ENCODE results near the gene FILIP1L.

Gene FILIP1L

DNA sequence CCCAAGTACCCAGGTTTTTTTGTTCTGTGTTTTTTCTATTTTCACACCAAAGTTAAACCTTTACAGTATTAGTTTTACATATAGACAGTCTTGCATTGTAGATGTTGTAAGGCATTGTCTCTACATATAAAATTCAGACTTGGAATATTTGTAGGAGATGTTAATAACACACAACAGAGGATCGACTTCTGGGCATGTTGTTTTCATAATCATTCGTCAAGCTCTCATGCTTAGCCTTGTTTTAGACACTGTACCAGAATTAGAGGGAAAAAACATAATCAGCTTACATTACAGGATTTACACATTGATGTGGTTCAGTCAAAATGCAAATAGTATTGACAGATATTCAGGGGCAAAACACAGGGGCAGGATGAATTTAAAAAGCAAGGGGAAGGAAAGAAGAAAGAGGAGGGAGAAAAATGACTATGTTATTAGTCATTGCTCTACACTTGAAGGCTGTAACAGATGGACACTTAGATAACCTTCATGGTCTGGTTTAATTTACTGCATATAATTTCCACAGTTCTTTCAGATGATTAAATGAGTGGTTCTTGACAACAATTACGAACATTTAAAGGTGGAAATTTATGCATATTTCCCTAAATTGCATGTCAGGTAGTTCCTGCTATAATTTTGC lies 289.2 kb downstream of the FILIP1L start:
- peaks cover 5% of the 10 kb centered on the region; the same call in 1 of the 2 replicates for H3K36me3 ChIP-seq (ENCODE audit: low read depth)
- H3K9me3 ChIP-seq (ENCODE audit: severe bottlenecking): no peaks in the 10 kb centered on the region
- TF ChIP-seq, protein P1, sequence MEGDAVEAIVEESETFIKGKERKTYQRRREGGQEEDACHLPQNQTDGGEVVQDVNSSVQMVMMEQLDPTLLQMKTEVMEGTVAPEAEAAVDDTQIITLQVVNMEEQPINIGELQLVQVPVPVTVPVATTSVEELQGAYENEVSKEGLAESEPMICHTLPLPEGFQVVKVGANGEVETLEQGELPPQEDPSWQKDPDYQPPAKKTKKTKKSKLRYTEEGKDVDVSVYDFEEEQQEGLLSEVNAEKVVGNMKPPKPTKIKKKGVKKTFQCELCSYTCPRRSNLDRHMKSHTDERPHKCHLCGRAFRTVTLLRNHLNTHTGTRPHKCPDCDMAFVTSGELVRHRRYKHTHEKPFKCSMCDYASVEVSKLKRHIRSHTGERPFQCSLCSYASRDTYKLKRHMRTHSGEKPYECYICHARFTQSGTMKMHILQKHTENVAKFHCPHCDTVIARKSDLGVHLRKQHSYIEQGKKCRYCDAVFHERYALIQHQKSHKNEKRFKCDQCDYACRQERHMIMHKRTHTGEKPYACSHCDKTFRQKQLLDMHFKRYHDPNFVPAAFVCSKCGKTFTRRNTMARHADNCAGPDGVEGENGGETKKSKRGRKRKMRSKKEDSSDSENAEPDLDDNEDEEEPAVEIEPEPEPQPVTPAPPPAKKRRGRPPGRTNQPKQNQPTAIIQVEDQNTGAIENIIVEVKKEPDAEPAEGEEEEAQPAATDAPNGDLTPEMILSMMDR (IDR thresholded peaks at IDR 0.05; ENCODE audit: poor library complexity, severe bottlenecking): no peak
- H3K4me1 ChIP-seq (ENCODE audit: insufficient read depth, poor library complexity, severe bottlenecking): peaks cover 9% of the 10 kb centered on the region
- DNase-seq (ENCODE audit: low spot score): no peak
- peak; percentile 76; the same call in 2 of the 3 replicates for ATAC-seq (ENCODE audit: low read depth)
- no peaks in the 10 kb centered on the region for H3K27me3 ChIP-seq (ENCODE audit: insufficient read depth, poor library complexity, severe bottlenecking)
- H3K27ac ChIP-seq (ENCODE audit: poor library complexity, severe bottlenecking): peak overlapping the region; percentile 2
- H3K4me3 ChIP-seq (ENCODE audit: severe bottlenecking): no peak overlapping the region

DNA sequence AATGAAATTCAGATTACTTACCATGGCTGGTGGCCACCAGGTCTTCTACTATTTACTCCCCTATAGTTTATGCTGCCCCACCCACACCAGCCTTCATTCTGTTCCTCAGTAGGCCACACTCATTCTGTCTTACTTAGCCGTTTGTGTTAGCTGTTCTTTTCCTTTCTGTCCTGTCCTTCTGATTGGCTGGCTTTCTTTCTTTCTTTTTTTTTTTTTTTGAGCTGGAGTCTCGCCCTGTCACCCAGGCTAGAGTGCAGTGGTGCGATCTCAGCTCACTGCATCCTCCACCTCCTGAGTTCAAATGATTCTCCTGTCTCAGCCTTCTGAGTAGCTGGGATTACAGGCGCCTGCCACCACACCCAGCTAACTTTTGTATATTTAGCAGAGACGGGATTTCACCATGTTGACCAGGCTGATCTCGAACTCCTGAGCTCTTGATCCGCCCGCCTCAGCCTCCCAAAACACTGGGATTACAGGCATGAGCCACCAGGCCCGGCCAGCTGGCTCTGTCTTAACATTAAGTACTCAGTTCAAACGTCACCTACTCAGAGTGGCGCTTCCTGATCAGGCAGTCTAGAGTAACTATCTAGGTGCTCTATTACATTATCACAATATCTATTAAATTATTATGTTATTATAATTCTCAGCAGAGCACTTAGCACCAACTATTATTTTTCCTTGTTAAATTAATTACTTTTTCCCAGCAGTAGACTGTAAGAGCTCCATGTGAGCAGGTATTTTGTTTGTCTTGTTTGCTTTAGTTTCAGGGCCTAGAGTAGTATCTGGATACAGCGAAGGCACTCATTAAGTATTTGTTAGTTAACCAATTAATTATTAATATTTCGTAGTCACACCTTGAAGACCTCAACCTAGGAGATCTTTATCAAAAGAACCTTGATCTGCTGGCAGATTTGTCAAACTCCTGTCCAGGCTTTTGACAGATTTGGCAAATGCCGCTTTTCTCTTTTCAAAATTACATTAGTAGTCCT lies 290.3 kb downstream of the FILIP1L start:
- Histone ChIP-seq H3K4me3 (ENCODE audit: severe bottlenecking) (no peak overlapping the region), H3K36me3 (ENCODE audit: low read depth) (peaks cover 5% of the 10 kb centered on the region; the same call in 1 of the 2 replicates), H3K27me3 (ENCODE audit: insufficient read depth, poor library complexity, severe bottlenecking) (no peaks in the 10 kb centered on the region), H3K4me1 (ENCODE audit: insufficient read depth, poor library complexity, severe bottlenecking) (peaks cover 10% of the 10 kb centered on the region), H3K9me3 (ENCODE audit: severe bottlenecking) (no peaks in the 10 kb centered on the region), H3K27ac (ENCODE audit: poor library complexity, severe bottlenecking) (no peak overlapping the region)
- DNase-seq (ENCODE audit: low spot score) (no peak), ATAC-seq (ENCODE audit: low read depth) (no peak)
- TF ChIP-seq, protein P1 (IDR thresholded peaks at IDR 0.05; ENCODE audit: poor library complexity, severe bottlenecking): no peak

DNA sequence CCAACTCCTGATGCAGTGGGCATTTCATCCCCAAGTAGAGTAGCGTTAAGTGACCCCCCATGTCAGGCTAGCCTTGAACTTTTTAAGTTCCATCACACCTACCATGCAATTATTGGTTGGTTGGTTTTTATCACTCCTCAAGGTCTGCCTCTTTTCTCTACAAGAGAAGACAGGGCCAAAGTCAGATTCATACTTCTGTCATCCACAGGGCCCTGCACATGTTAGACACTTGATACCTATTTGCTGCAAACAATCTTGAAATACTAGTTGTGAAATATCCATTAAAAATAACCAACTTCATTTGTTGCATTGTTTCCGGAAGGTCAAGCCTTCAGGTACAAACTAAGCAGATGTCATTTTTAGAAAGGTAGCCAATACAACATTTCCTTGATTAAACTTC lies 295.5 kb downstream of the FILIP1L start:
- no peak overlapping the region for H3K4me3 ChIP-seq (ENCODE audit: severe bottlenecking)
- TF ChIP-seq, protein P1 (IDR thresholded peaks at IDR 0.05; ENCODE audit: poor library complexity, severe bottlenecking): no peak
- no peaks in the 10 kb centered on the region for H3K9me3 ChIP-seq (ENCODE audit: severe bottlenecking)
- no peaks in the 10 kb centered on the region for H3K27me3 ChIP-seq (ENCODE audit: insufficient read depth, poor library complexity, severe bottlenecking)
- peaks cover 5% of the 10 kb centered on the region; the same call in 1 of the 2 replicates for H3K36me3 ChIP-seq (ENCODE audit: low read depth)
- peaks cover 6% of the 10 kb centered on the region for H3K4me1 ChIP-seq (ENCODE audit: insufficient read depth, poor library complexity, severe bottlenecking)
- no peak for DNase-seq (ENCODE audit: low spot score)
- ATAC-seq (ENCODE audit: low read depth): no peak
- H3K27ac ChIP-seq (ENCODE audit: poor library complexity, severe bottlenecking): no peak overlapping the region

DNA sequence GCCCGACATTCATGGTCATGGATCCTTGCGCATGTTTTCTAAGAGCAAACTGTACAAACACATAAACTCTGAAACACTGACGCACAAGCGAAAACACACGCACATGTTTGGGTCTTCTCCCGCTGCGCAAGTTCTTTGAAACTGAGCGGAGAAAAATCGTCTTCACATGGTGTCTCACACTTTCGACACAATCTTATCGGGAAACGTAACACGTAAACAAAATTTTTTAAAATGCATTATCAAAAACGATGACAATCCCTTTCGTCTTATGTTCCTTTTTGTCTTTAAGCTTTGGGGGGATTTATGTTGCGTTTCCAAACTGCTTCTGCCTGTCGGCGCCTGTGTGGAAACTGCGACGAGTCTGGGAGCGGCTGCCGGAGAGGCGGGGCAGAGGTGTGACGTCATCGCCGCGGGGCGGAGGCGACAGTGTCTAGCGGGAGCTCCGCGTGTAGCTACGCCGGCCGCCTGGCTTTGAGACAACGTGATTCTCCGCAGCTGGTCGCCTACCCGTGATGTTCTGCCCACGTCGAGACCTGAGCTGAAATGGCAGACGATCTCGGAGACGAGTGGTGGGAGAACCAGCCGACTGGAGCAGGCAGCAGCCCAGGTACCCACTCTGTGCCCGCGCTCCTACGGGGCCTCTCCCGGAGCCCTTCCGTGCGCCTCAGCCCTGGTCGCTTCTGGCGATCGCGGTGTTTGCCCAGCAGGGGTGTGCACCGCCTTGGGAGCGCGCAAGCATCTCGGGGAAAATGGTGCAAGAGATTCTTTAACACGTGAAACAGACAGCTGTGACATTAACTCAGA lies 296.7 kb downstream of the FILIP1L start, which contains the start of gene CMSS1:
TSS of gene CMSS1 (plus strand) at position 426 of the 804 bp plus-strand sequence.
- Histone ChIP-seq H3K4me1 (ENCODE audit: insufficient read depth, poor library complexity, severe bottlenecking) (peaks cover 6% of the 10 kb centered on the region), H3K27ac (ENCODE audit: poor library complexity, severe bottlenecking) (peak within 1 kb of the TSS; percentile 40), H3K4me3 (ENCODE audit: severe bottlenecking) (peak within 1 kb of the TSS; percentile 57), H3K36me3 (ENCODE audit: low read depth) (peaks cover 5% of the 10 kb centered on the region; the same call in 1 of the 2 replicates), H3K9me3 (ENCODE audit: severe bottlenecking) (no peaks in the 10 kb centered on the region), H3K27me3 (ENCODE audit: insufficient read depth, poor library complexity, severe bottlenecking) (no peaks in the 10 kb centered on the region)
- ATAC-seq (ENCODE audit: low read depth) (peak; percentile 93), DNase-seq (ENCODE audit: low spot score) (peak; percentile 90)
- TF ChIP-seq, protein P1 (IDR thresholded peaks at IDR 0.05; ENCODE audit: poor library complexity, severe bottlenecking): no peak
